Measurements from ENCODE around the gene SYNE2. TPM values are rescaled to one million over a fixed set of nuclear protein-coding genes. Genes with fewer than 3 reads are reported as not detected.
"Not testable (repeated sequence)": the region's sequence is repeated elsewhere in the genome, so short reads cannot be mapped to it uniquely, and the experiment has no call there.

Gene SYNE2
- total and polyA plus RNA-seq, 4 experiments from 2014 or later = 14.2 to 280 (median 189) TPM

DNA sequence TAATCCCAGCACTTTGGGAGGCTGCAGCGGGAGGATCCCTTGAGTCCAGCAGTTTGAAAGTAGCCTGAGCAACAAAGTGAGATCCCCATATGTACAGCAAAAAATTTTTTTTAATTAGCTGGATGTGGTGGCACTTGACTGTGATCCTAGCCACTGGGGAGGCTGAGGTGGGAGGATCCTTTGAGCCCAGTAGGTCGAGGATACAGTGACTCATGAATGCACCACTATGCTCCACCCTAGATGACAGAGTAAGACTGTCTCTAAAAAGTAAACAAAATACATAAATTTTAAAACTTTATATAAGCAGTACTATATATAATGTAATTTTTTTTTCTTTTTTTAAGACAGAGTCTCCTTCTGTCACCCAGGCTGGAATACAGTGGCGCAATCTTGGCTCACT, 326.0 kb downstream of the SYNE2 start:
- H3K4me1 ChIP-seq (ENCODE audit: insufficient read depth, low read length) = no peaks in the 10 kb centered on the region
- H3K4me3 ChIP-seq (ENCODE audit: low read length in 2 of 2) = no peak overlapping the region
- peaks cover 27% of the 10 kb centered on the region for H3K36me3 ChIP-seq (ENCODE audit: insufficient read depth, low read length)
- no peaks in the 10 kb centered on the region for H3K27me3 Mint-ChIP-seq
- H3K4me1 Mint-ChIP-seq = peaks cover 0 to 12% (median 3%) of the 10 kb centered on the region in 4 donors
- H3K4me3 Mint-ChIP-seq = no peak overlapping the region
- no peaks in the 10 kb centered on the region for H3K27me3 ChIP-seq (ENCODE audit: insufficient read depth, low read length)
- no peak for DNase-seq
- H3K27ac Mint-ChIP-seq = peak overlapping the region in 3 of 7 donors; percentile 22 to 35 (median 30)
- CTCF ChIA-PET (ENCODE audit: partially characterized antibody) = interaction anchor here (1.1 kb wide), 1 partner anchor 48 kb away, joined by 3 read pairs; no protein-coding TSS in a partner anchor
- POLR2A ChIA-PET (ENCODE audit: partially characterized antibody) = no interaction called here
- intact Hi-C loops (cut with micrococcal nuclease) = no loop called here
- H3K27ac ChIP-seq (ENCODE audit: low read depth, low read length) = no peak overlapping the region
- peaks cover 48 to 61% of the 10 kb centered on the region in 2 donors for H3K36me3 Mint-ChIP-seq
- H3K9me3 Mint-ChIP-seq = no peaks in the 10 kb centered on the region
- H3K9me3 ChIP-seq (ENCODE audit: control insufficient read depth in 1 of 2, low read length in 2 of 2) = no peaks in the 10 kb centered on the region

DNA sequence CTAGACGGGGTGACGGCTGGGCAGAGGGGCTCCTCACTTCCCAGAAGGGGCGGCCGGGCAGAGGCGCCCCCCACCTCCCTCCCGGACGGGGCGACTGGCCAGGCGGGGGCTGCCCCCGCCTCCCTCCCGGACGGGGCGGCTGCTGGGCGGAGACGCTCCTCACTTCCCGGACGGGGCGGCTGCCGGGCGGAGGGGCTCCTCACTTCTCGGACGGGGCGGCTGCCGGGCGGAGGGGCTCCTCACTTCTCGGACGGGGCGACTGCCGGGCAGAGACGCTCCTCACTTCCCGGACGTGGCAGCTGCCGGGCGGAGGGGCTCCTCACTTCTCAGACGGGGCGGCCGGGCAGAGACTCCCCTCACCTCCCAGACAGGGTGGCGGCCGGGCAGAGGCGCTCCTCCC, 330.1 kb downstream of the SYNE2 start:
- H3K4me1 Mint-ChIP-seq; H3K4me1 ChIP-seq (ENCODE audit: insufficient read depth, low read length); H3K27ac ChIP-seq (ENCODE audit: low read depth, low read length); intact Hi-C loops (cut with micrococcal nuclease); H3K4me3 ChIP-seq (ENCODE audit: low read length in 2 of 2); POLR2A ChIA-PET (ENCODE audit: partially characterized antibody); H3K27me3 ChIP-seq (ENCODE audit: insufficient read depth, low read length); H3K9me3 Mint-ChIP-seq; H3K4me3 Mint-ChIP-seq; H3K9me3 ChIP-seq (ENCODE audit: control insufficient read depth in 1 of 2, low read length in 2 of 2); H3K27me3 Mint-ChIP-seq; CTCF ChIA-PET (ENCODE audit: partially characterized antibody); H3K27ac Mint-ChIP-seq; DNase-seq: not testable (repeated sequence)
- peaks cover 61 to 63% of the 10 kb centered on the region in 2 donors for H3K36me3 Mint-ChIP-seq
- H3K36me3 ChIP-seq (ENCODE audit: insufficient read depth, low read length) = peaks cover 29% of the 10 kb centered on the region

DNA sequence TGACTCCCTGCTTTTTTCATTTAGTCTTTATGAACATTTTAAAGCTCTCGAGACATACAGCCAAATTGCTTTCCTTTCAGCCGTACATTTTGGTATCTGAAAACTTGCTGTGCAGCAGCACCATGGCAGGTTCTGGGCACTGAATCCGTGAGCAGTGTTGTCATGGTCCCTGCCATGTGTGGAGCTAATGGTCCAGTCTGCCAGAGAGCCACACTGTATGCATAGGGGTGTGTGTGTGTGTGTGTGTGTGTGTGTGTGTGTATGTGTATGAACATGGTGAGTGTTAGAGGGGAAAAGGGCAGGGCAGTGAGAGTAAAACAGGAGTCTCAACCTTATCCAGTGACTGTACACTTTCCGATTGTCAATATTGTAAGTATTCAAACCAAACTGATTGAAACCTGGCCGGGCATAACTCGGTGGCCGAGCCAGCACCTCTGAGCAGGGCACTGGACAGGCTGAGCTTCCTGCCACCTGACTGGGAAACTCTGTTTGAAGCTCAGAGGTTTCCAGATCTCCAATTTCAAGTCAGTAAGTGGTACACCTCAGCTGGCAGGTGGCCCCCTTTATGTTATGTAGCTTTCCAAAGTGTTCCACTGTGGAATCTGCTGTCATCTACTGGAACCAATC, 331.4 kb downstream of the SYNE2 start:
- H3K4me1 ChIP-seq (ENCODE audit: insufficient read depth, low read length) = no peaks in the 10 kb centered on the region
- no peaks in the 10 kb centered on the region for H3K27me3 Mint-ChIP-seq
- H3K9me3 ChIP-seq (ENCODE audit: control insufficient read depth in 1 of 2, low read length in 2 of 2) = no peaks in the 10 kb centered on the region
- peaks cover 65 to 68% of the 10 kb centered on the region in 2 donors for H3K36me3 Mint-ChIP-seq
- H3K4me1 Mint-ChIP-seq = peaks cover 0 to 5% (median 2%) of the 10 kb centered on the region in 4 donors
- ChIA-PET CTCF (ENCODE audit: partially characterized antibody) (no interaction called here), POLR2A (ENCODE audit: partially characterized antibody) (no interaction called here)
- peaks cover 34% of the 10 kb centered on the region for H3K36me3 ChIP-seq (ENCODE audit: insufficient read depth, low read length)
- no peak overlapping the region for H3K4me3 Mint-ChIP-seq
- intact Hi-C loops (cut with micrococcal nuclease) = no loop called here
- no peak for DNase-seq
- no peaks in the 10 kb centered on the region for H3K27me3 ChIP-seq (ENCODE audit: insufficient read depth, low read length)
- no peak overlapping the region for H3K27ac ChIP-seq (ENCODE audit: low read depth, low read length)
- peak overlapping the region in 5 of 7 donors; percentile 9 to 75 (median 53) for H3K27ac Mint-ChIP-seq
- H3K9me3 Mint-ChIP-seq = no peaks in the 10 kb centered on the region
- no peak overlapping the region for H3K4me3 ChIP-seq (ENCODE audit: low read length in 2 of 2)

DNA sequence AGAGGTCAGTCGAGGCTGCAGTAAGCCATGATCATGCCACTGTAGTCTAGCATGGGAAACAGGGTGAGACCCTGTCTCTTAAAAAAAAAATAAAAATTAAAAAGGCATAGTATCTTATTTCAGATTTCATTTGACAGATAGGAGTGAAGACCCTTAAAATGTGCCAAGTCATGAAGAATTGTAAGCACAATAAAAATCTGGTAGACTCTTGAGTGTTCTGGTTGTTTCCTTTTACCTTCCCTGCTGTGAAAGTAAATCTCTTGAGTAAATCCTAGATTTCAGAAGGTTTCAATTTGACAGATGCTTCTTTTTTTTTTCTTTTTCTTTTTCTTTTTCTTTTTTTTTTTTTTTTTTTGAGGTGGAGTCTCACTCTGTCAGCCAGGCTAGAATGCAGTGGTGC, 332.4 kb downstream of the SYNE2 start:
- intact Hi-C loops (cut with micrococcal nuclease) = no loop called here
- Histone ChIP-seq H3K9me3 (ENCODE audit: control insufficient read depth in 1 of 2, low read length in 2 of 2) (no peaks in the 10 kb centered on the region), H3K36me3 (ENCODE audit: insufficient read depth, low read length) (peaks cover 33% of the 10 kb centered on the region), H3K27ac (ENCODE audit: low read depth, low read length) (no peak overlapping the region), H3K27me3 (ENCODE audit: insufficient read depth, low read length) (no peaks in the 10 kb centered on the region), H3K4me1 (ENCODE audit: insufficient read depth, low read length) (no peaks in the 10 kb centered on the region), H3K4me3 (ENCODE audit: low read length in 2 of 2) (no peak overlapping the region)
- ChIA-PET CTCF (ENCODE audit: partially characterized antibody) (no interaction called here), POLR2A (ENCODE audit: partially characterized antibody) (no interaction called here)
- peak overlapping the region in 3 of 7 donors; percentile 1 to 60 (median 37) for H3K27ac Mint-ChIP-seq
- H3K4me1 Mint-ChIP-seq = peaks cover 4 to 5% (median 4%) of the 10 kb centered on the region in 4 donors
- peaks cover 61 to 64% of the 10 kb centered on the region in 2 donors for H3K36me3 Mint-ChIP-seq
- no peaks in the 10 kb centered on the region for H3K9me3 Mint-ChIP-seq
- no peaks in the 10 kb centered on the region for H3K27me3 Mint-ChIP-seq
- no peak for DNase-seq
- no peak overlapping the region for H3K4me3 Mint-ChIP-seq

DNA sequence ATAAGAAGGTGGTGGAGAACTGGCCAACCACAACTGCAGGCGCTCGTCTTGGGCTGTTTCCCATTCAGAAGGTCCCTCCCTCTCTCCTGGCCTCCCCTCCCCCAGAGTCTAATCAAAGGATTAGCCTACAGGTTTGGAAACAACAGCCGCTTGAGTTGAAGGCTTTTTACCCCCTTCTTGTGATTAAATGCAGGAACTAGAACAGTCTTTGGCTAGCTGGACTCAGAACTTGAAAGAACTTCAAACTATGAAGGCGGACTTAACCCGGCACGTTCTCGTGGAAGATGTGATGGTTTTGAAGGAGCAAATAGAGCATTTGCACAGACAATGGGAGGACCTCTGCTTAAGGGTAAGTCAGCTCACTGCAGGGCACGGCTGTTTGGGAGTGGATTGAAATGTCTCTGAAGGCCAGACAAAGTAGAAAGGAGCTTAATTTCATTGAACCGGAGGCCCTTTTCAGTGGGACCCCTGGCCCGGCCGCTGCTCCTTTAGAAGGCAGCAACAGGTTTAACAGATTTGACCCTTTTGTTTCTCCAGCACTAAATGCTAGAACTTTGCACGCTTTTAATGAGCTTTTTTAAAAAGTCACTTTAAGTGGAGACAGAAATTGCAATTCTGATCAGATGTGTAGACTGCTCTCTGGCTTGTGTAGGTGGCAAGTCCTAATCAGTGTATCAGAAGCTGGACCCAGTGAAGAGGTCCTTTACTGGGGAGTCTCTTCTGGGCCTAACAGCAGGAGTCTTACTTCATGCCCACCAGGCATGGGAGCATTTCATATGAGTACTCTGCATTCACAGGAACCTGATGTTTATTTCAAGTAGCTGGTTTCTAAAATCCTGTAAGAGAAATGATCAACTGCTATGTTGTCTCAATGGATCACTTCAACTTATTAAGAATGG, 333.7 kb downstream of the SYNE2 start:
- Mint-ChIP-seq H3K36me3 (peaks cover 65 to 69% of the 10 kb centered on the region in 2 donors), H3K27me3 (no peaks in the 10 kb centered on the region), H3K4me3 (no peak overlapping the region), H3K27ac (peak overlapping the region in 3 of 7 donors; percentile 8 to 41 (median 36)), H3K9me3 (no peaks in the 10 kb centered on the region), H3K4me1 (peaks cover 4 to 11% (median 6%) of the 10 kb centered on the region in 4 donors)
- no peak for DNase-seq
- H3K36me3 ChIP-seq (ENCODE audit: insufficient read depth, low read length) = peaks cover 38% of the 10 kb centered on the region
- H3K27me3 ChIP-seq (ENCODE audit: insufficient read depth, low read length) = no peaks in the 10 kb centered on the region
- H3K27ac ChIP-seq (ENCODE audit: low read depth, low read length) = no peak overlapping the region
- ChIA-PET CTCF (ENCODE audit: partially characterized antibody) (no interaction called here), POLR2A (ENCODE audit: partially characterized antibody) (interaction anchor here (1.2 kb wide), 1 partner anchor 8 kb away, joined by 6 read pairs; no protein-coding TSS in a partner anchor)
- no peaks in the 10 kb centered on the region for H3K9me3 ChIP-seq (ENCODE audit: control insufficient read depth in 1 of 2, low read length in 2 of 2)
- no peaks in the 10 kb centered on the region for H3K4me1 ChIP-seq (ENCODE audit: insufficient read depth, low read length)
- intact Hi-C loops (cut with micrococcal nuclease) = no loop called here
- H3K4me3 ChIP-seq (ENCODE audit: low read length in 2 of 2) = no peak overlapping the region

DNA sequence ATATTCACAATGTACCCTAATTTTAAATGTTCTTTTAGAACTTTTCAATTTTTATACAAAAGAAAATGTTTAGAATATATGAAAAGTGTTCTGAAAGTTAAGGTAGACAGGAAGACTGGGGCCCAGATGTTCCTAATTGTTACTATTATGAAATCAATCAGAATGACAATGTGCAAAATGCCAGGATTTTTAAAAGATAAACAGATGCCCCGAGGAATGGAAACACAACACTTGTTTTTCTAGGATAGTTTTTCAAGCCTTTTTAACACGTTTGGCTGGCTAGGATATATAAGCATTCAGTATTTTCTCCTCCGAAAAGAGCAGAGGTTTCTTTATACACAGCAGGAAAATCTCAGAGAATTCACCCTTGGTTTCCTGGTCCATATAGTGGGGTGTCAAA, 334.5 kb downstream of the SYNE2 start:
- no peak overlapping the region for H3K27ac ChIP-seq (ENCODE audit: low read depth, low read length)

DNA sequence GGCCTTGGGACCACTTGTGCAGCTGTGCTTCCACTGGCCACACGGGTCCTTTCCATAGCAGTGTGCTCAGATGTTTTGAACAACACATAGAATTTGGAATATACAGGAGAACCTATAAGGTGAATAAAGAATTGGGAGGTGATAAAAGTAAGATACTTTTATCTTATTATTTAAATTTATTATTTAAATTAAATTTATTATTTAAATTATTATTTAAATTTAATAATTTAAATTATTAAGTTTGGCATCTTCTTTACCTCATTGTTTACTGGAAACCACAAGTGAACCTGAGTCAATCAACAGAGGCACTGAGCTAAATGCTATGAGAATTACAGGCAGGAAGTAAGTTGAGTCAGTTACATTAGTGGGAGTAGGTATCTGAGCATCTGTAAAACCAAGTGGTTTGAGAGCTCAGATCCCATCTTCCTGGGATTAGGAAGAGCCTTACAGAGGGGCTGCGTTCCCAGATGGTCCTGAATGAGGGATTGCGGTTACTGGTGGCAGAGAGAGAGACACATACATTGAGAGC, 338.2 kb downstream of the SYNE2 start:
- Mint-ChIP-seq H3K4me3 (no peak overlapping the region), H3K4me1 (peaks cover 30 to 55% (median 36%) of the 10 kb centered on the region in 4 donors), H3K27me3 (no peaks in the 10 kb centered on the region), H3K36me3 (peaks cover 65 to 77% of the 10 kb centered on the region in 2 donors), H3K27ac (peak overlapping the region in 5 of 7 donors; percentile 17 to 91 (median 77)), H3K9me3 (no peaks in the 10 kb centered on the region)
- Histone ChIP-seq H3K4me1 (ENCODE audit: insufficient read depth, low read length) (peaks cover 29% of the 10 kb centered on the region), H3K36me3 (ENCODE audit: insufficient read depth, low read length) (peaks cover 28% of the 10 kb centered on the region), H3K27me3 (ENCODE audit: insufficient read depth, low read length) (no peaks in the 10 kb centered on the region), H3K27ac (ENCODE audit: low read depth, low read length) (no peak overlapping the region), H3K9me3 (ENCODE audit: control insufficient read depth in 1 of 2, low read length in 2 of 2) (no peaks in the 10 kb centered on the region), H3K4me3 (ENCODE audit: low read length in 2 of 2) (no peak overlapping the region)
- POLR2A ChIA-PET (ENCODE audit: partially characterized antibody) = no interaction called here
- DNase-seq = no peak
- intact Hi-C loops (cut with micrococcal nuclease) = no loop called here
- CTCF ChIA-PET (ENCODE audit: partially characterized antibody) = interaction anchor here (1.2 to 1.3 kb wide), 2 partner anchors 10 to 45 kb away, joined by 3 read pairs; no protein-coding TSS in a partner anchor

More for the DNA sequence above, 334.5 kb downstream of the SYNE2 start:
- Mint-ChIP-seq H3K36me3 (peaks cover 70 to 73% of the 10 kb centered on the region in 2 donors), H3K27me3 (no peaks in the 10 kb centered on the region), H3K4me1 (peaks cover 6 to 18% (median 9%) of the 10 kb centered on the region in 4 donors), H3K4me3 (no peak overlapping the region), H3K27ac (no peak overlapping the region), H3K9me3 (no peaks in the 10 kb centered on the region)
- POLR2A ChIA-PET (ENCODE audit: partially characterized antibody) = no interaction called here
- H3K36me3 ChIP-seq (ENCODE audit: insufficient read depth, low read length) = peaks cover 35% of the 10 kb centered on the region
- no peak for DNase-seq
- no peaks in the 10 kb centered on the region for H3K9me3 ChIP-seq (ENCODE audit: control insufficient read depth in 1 of 2, low read length in 2 of 2)
- no peak overlapping the region for H3K4me3 ChIP-seq (ENCODE audit: low read length in 2 of 2)
- CTCF ChIA-PET (ENCODE audit: partially characterized antibody) = no interaction called here
- no peaks in the 10 kb centered on the region for H3K27me3 ChIP-seq (ENCODE audit: insufficient read depth, low read length)
- no peaks in the 10 kb centered on the region for H3K4me1 ChIP-seq (ENCODE audit: insufficient read depth, low read length)
- intact Hi-C loops (cut with micrococcal nuclease) = no loop called here
